Muscle layer of duodenum (tissue), 2 donors: ENCODE measurements around the gene HSD17B1.

ENCODE experiments used
- H3K27ac ChIP-seq: one replicate; pipeline ENCODE4 v1.7.0; 2013; ENCODE audit warnings: mild to moderate bottlenecking, low read length
- H3K27me3 ChIP-seq: one replicate; pipeline ENCODE4 v1.7.0; 2013; ENCODE audit warnings: low read depth, mild to moderate bottlenecking, control low read depth, low read length
- H3K36me3 ChIP-seq, 2 donors: one replicate each; pipeline ENCODE4 v1.7.0; 2013; ENCODE audit warnings: low read length in 2 of 2, control low read depth in 1 of 2, mild to moderate bottlenecking in 1 of 2; ENCODE audit not compliant: insufficient read depth in 2 of 2, control insufficient read depth in 1 of 2
- H3K4me1 ChIP-seq, 2 donors: one replicate each; pipeline ENCODE4 v1.7.0; 2013; ENCODE audit warnings: low read length in 2 of 2, mild to moderate bottlenecking in 2 of 2, control low read depth in 1 of 2, moderate library complexity in 1 of 2; ENCODE audit not compliant: insufficient read depth in 2 of 2, control insufficient read depth in 1 of 2
- H3K4me3 ChIP-seq, 2 donors: one replicate each; pipeline ENCODE4 v1.7.0; 2013; ENCODE audit warnings: low read length in 2 of 2, low read depth in 1 of 2, mild to moderate bottlenecking in 1 of 2
- H3K9me3 ChIP-seq, 2 donors: one replicate each; pipeline ENCODE4 v1.7.0; 2013; ENCODE audit warnings: low read length in 2 of 2, control low read depth in 1 of 2, mild to moderate bottlenecking in 1 of 2; ENCODE audit not compliant: control insufficient read depth in 1 of 2
- donor health status: healthy.

HSD17B1 gene

GRCh38 chr17:42517516-42517915 lies 35.2 kb upstream of the HSD17B1 start:
- Histone ChIP-seq H3K4me1 (peaks cover 42 to 65% of the 10 kb centered on the region in 2 donors), H3K27me3 (no peaks in the 10 kb centered on the region), H3K9me3 (no peaks in the 10 kb centered on the region), H3K4me3 (peak overlapping the region in 1 of 2 donors; percentile 36), H3K36me3 (peaks cover 21 to 25% of the 10 kb centered on the region in 2 donors), H3K27ac (peak overlapping the region; percentile 97)

- H3K4me3 ChIP-seq: peak overlapping the region; percentile 7 to 36
- H3K36me3 ChIP-seq: peaks cover 22 to 25% of the 10 kb centered on the region in 2 donors
These were observed 34.5 kb upstream of the HSD17B1 start for GRCh38 chr17:42518046-42518754.

GRCh38 chr17:42518755-42519545 lies 33.8 kb upstream of the HSD17B1 start:
- no peaks in the 10 kb centered on the region for H3K9me3 ChIP-seq
- peaks cover 17 to 20% of the 10 kb centered on the region in 2 donors for H3K36me3 ChIP-seq
- peak overlapping the region in 1 of 2 donors; percentile 36 for H3K4me3 ChIP-seq
- H3K4me1 ChIP-seq: peaks cover 44 to 63% of the 10 kb centered on the region in 2 donors
- peak overlapping the region; percentile 97 for H3K27ac ChIP-seq
- no peaks in the 10 kb centered on the region for H3K27me3 ChIP-seq

More at GRCh38 chr17:42518046-42518754, 34.5 kb upstream of the HSD17B1 start:
- Histone ChIP-seq H3K9me3 (no peaks in the 10 kb centered on the region), H3K27ac (peak overlapping the region; percentile 97), H3K4me1 (peaks cover 44 to 65% of the 10 kb centered on the region in 2 donors), H3K27me3 (no peaks in the 10 kb centered on the region)

- Histone ChIP-seq H3K4me1 (peaks cover 44 to 63% of the 10 kb centered on the region in 2 donors), H3K9me3 (no peaks in the 10 kb centered on the region), H3K27me3 (no peaks in the 10 kb centered on the region), H3K36me3 (peaks cover 8 to 11% of the 10 kb centered on the region in 2 donors), H3K27ac (peak overlapping the region; percentile 97), H3K4me3 (peak overlapping the region in 1 of 2 donors; percentile 43)
These were observed 32.9 kb upstream of the HSD17B1 start for GRCh38 chr17:42519546-42520491.

GRCh38 chr17:42520540-42520951 lies 32.2 kb upstream of the HSD17B1 start:
- Histone ChIP-seq H3K36me3 (peaks cover 8 to 11% of the 10 kb centered on the region in 2 donors), H3K4me1 (peaks cover 44 to 63% of the 10 kb centered on the region in 2 donors), H3K9me3 (no peaks in the 10 kb centered on the region), H3K27ac (peak overlapping the region; percentile 97), H3K4me3 (peak overlapping the region in 1 of 2 donors; percentile 43), H3K27me3 (no peaks in the 10 kb centered on the region)

GRCh38 chr17:42521036-42521435 lies 31.7 kb upstream of the HSD17B1 start:
- no peaks in the 10 kb centered on the region for H3K9me3 ChIP-seq
- peaks cover 44 to 63% of the 10 kb centered on the region in 2 donors for H3K4me1 ChIP-seq
- H3K36me3 ChIP-seq: peaks cover 7 to 8% of the 10 kb centered on the region in 2 donors
- H3K27me3 ChIP-seq: no peaks in the 10 kb centered on the region
- H3K4me3 ChIP-seq: peak overlapping the region in 1 of 2 donors; percentile 43
- peak overlapping the region; percentile 97 for H3K27ac ChIP-seq

GRCh38 chr17:42521666-42522262 lies 31.0 kb upstream of the HSD17B1 start:
- H3K27ac ChIP-seq: peak overlapping the region; percentile 97
- peaks cover 7 to 8% of the 10 kb centered on the region in 2 donors for H3K36me3 ChIP-seq
- peaks cover 44 to 60% of the 10 kb centered on the region in 2 donors for H3K4me1 ChIP-seq
- peak overlapping the region in 1 of 2 donors; percentile 43 for H3K4me3 ChIP-seq
- H3K9me3 ChIP-seq: no peaks in the 10 kb centered on the region
- H3K27me3 ChIP-seq: no peaks in the 10 kb centered on the region

GRCh38 chr17:42522263-42522790 lies 30.4 kb upstream of the HSD17B1 start:
- H3K27me3 ChIP-seq: no peaks in the 10 kb centered on the region
- H3K36me3 ChIP-seq: peaks cover 7 to 8% of the 10 kb centered on the region in 2 donors
- peak overlapping the region; percentile 97 for H3K27ac ChIP-seq
- H3K4me1 ChIP-seq: peaks cover 44 to 59% of the 10 kb centered on the region in 2 donors
- H3K4me3 ChIP-seq: peak overlapping the region in 1 of 2 donors; percentile 43
- no peaks in the 10 kb centered on the region for H3K9me3 ChIP-seq

- Histone ChIP-seq H3K4me1 (peaks cover 41 to 54% of the 10 kb centered on the region in 2 donors), H3K36me3 (peaks cover 7 to 8% of the 10 kb centered on the region in 2 donors), H3K27ac (peak overlapping the region; percentile 97), H3K27me3 (no peaks in the 10 kb centered on the region), H3K4me3 (peak overlapping the region in 1 of 2 donors; percentile 43), H3K9me3 (no peaks in the 10 kb centered on the region)
These were observed 29.9 kb upstream of the HSD17B1 start for GRCh38 chr17:42522798-42523278.

GRCh38 chr17:42525221-42525620 lies 27.5 kb upstream of the HSD17B1 start:
- no peak overlapping the region for H3K4me3 ChIP-seq
- peaks cover 17 to 35% of the 10 kb centered on the region in 2 donors for H3K4me1 ChIP-seq
- no peaks in the 10 kb centered on the region for H3K27me3 ChIP-seq
- peaks cover 7 to 8% of the 10 kb centered on the region in 2 donors for H3K36me3 ChIP-seq
- no peak overlapping the region for H3K27ac ChIP-seq
- H3K9me3 ChIP-seq: no peaks in the 10 kb centered on the region
